Measurements from ENCODE around the gene SH3PXD2A.
A peak's percentile ranks its signal among the peaks of the same experiment; 100 is the strongest.

The SH3PXD2A gene

GRCh38 chr10:103756277-103756869 lies 99.0 kb downstream of the SH3PXD2A start:
- no peak for DNase-seq (ENCODE audit: low read depth in 2 of 2)
- no peak overlapping the region for H3K4me3 ChIP-seq (replicated peaks in 1 of 2; ENCODE audit: low read depth in 2 of 2, low read length in 2 of 2)
- no peak for TF ChIP-seq CTCF (IDR thresholded peaks at IDR 0.05; ENCODE audit: low read depth, low read length)

DNA sequence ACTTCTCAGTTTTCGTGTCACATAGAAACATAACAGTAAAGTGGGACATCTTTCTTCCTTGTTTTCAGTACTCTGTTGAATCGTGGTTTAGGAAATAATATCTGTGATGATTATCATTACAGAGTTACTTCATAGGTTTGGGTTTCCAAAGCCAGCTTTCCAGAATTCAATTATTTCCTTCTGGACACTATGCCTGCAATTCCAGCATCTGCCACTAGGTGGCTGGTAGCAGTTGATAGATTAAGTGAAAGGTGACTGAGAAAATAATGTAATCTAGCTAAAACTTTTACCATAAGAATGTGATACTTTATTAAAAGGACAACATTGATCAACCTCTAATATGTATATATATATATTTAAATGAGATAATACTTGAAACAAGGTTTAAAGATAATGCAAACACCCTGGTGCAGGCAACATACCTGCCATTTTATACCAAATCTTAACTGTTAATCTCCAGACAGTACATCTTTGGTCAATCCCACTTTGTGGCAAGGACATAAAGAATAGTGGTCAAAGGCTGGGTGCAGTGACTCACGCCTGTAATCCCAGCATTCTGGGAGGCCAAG lies 102.6 kb downstream of the SH3PXD2A start:
- TF ChIP-seq CTCF (IDR thresholded peaks at IDR 0.05; ENCODE audit: low read depth, low read length) = peak; percentile 74
- peak in 1 of 2 donors; percentile 35 for DNase-seq (ENCODE audit: low read depth in 2 of 2)
- H3K4me3 ChIP-seq (replicated peaks in 1 of 2; ENCODE audit: low read depth in 2 of 2, low read length in 2 of 2) = no peak overlapping the region

DNA sequence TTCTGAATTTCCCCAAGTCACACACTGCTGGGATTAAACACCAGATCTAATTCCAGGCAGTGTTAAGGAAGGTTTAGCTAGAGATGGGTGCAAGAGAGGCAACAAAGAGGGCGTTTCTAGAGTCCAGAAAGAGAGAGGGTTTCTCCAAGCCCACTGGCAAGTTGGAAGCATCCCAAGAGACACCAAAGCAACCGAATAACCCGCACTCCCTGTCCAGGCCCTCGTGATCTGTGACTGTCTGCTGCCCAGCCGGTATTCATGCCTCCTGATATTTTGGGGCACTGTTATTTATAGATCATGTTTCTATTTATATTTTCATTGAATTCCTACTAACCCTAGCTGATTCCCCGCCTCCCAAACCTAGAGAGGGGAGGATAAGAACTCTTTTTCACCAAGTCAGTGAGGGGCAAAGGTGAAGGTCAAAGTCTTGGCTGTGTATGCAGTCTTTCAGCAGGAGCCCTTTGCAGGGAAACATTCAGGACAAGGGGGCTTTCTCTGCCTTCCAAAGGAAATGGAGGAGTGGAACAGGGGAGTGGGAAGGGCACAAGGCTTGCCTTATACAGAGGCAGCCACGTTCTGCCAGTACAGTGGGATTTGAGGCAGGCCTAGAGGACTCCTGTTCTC lies 103.6 kb downstream of the SH3PXD2A start:
- no peak for DNase-seq (ENCODE audit: low read depth in 2 of 2)
- TF ChIP-seq CTCF (IDR thresholded peaks at IDR 0.05; ENCODE audit: low read depth, low read length) = no peak
- H3K4me3 ChIP-seq (replicated peaks in 1 of 2; ENCODE audit: low read depth in 2 of 2, low read length in 2 of 2) = no peak overlapping the region

- no peak overlapping the region for H3K4me3 ChIP-seq (replicated peaks in 1 of 2; ENCODE audit: low read depth in 2 of 2, low read length in 2 of 2)
- DNase-seq (ENCODE audit: low read depth in 2 of 2) = no peak
- no peak for TF ChIP-seq CTCF (IDR thresholded peaks at IDR 0.05; ENCODE audit: low read depth, low read length)
Observed at GRCh38 chr10:103750836-103751235, 104.5 kb downstream of the SH3PXD2A start.

DNA sequence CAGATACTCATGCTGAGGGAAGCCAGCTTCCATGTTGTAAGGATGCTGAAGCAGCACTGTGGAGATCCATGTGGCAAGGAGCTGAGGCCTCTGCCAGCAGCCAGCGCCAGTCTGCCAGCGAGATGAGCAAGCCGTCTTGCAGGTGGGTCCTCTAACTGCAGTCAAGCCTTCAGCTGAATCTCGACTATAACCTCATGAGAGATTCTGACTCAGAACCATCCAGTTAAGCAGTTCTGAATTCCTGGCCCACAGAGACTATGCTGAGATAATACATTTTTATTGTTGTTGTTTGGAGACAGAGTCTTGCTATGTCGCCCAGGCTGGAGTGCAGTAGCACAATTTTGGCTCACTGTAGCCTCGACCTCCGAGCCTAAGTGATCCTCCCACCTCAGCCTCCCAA lies 105.6 kb downstream of the SH3PXD2A start:
- DNase-seq (ENCODE audit: low read depth in 2 of 2) = no peak
- H3K4me3 ChIP-seq (replicated peaks in 1 of 2; ENCODE audit: low read depth in 2 of 2, low read length in 2 of 2) = no peak overlapping the region
- no peak for TF ChIP-seq CTCF (IDR thresholded peaks at IDR 0.05; ENCODE audit: low read depth, low read length)

DNA sequence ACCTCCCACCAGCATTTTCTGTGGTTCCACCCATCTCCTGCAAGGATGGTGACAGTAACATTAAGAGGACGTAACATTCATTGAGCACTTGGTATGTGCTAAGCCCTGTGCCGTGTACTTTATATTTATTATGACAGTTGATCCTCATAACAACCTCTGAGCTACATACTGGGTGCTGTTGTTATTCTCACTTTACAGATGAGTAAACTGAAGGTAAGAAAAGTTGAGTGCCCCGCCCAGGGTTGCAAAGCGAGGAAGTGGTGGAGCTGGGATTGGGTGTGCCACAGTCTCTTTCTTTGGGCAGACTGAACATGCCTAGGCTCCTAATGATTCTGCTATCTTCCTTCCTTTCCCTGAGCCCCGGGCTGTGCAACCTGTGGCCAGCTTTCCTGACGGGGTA lies 107.4 kb downstream of the SH3PXD2A start:
- no peak for DNase-seq (ENCODE audit: low read depth in 2 of 2)
- no peak for TF ChIP-seq CTCF (IDR thresholded peaks at IDR 0.05; ENCODE audit: low read depth, low read length)
- no peak overlapping the region for H3K4me3 ChIP-seq (replicated peaks in 1 of 2; ENCODE audit: low read depth in 2 of 2, low read length in 2 of 2)

Data from cardiac fibroblast (primary cell).